Measurements from ENCODE around the gene C7orf57.

Gene C7orf57

GRCh38 chr7:48004032-48004431, 31.3 kb upstream of the C7orf57 start:
- H3K9ac ChIP-seq (ENCODE audit: low read depth in 1 of 2, low read length in 2 of 2) = no peak overlapping the region
- no peak overlapping the region for H3K27ac ChIP-seq (ENCODE audit: low read depth in 2 of 2, low read length in 2 of 2)
- H3K9me3 ChIP-seq (ENCODE audit: control insufficient read depth in 2 of 2, low read length in 2 of 2) = no peaks in the 10 kb centered on the region

GRCh38 chr7:48004638-48005037, 30.7 kb upstream of the C7orf57 start:
- Histone ChIP-seq H3K27me3 (ENCODE audit: control insufficient read depth in 2 of 2, insufficient read depth in 2 of 2, low read length in 2 of 2) (no peaks in the 10 kb centered on the region), H3K9me3 (ENCODE audit: control insufficient read depth in 2 of 2, low read length in 2 of 2) (no peaks in the 10 kb centered on the region), H3K4me1 (ENCODE audit: control insufficient read depth in 2 of 2, insufficient read depth in 2 of 2, low read length in 2 of 2) (no peaks in the 10 kb centered on the region), H3K9ac (ENCODE audit: low read depth in 1 of 2, low read length in 2 of 2) (no peak overlapping the region), H3K27ac (ENCODE audit: low read depth in 2 of 2, low read length in 2 of 2) (no peak overlapping the region), H3K4me3 (ENCODE audit: low read length in 2 of 2) (no peak overlapping the region), H3K36me3 (ENCODE audit: control insufficient read depth in 2 of 2, insufficient read depth in 2 of 2, low read length in 2 of 2) (no peaks in the 10 kb centered on the region)

More at GRCh38 chr7:48004032-48004431, 31.3 kb upstream of the C7orf57 start:
- Histone ChIP-seq H3K27me3 (ENCODE audit: control insufficient read depth in 2 of 2, insufficient read depth in 2 of 2, low read length in 2 of 2) (no peaks in the 10 kb centered on the region), H3K4me1 (ENCODE audit: control insufficient read depth in 2 of 2, insufficient read depth in 2 of 2, low read length in 2 of 2) (no peaks in the 10 kb centered on the region), H3K4me3 (ENCODE audit: low read length in 2 of 2) (no peak overlapping the region), H3K36me3 (ENCODE audit: control insufficient read depth in 2 of 2, insufficient read depth in 2 of 2, low read length in 2 of 2) (no peaks in the 10 kb centered on the region)

GRCh38 chr7:48006866-48007265, 28.5 kb upstream of the C7orf57 start:
- Histone ChIP-seq H3K9me3 (ENCODE audit: control insufficient read depth in 2 of 2, low read length in 2 of 2) (no peaks in the 10 kb centered on the region), H3K4me1 (ENCODE audit: control insufficient read depth in 2 of 2, insufficient read depth in 2 of 2, low read length in 2 of 2) (no peaks in the 10 kb centered on the region), H3K36me3 (ENCODE audit: control insufficient read depth in 2 of 2, insufficient read depth in 2 of 2, low read length in 2 of 2) (no peaks in the 10 kb centered on the region), H3K27ac (ENCODE audit: low read depth in 2 of 2, low read length in 2 of 2) (no peak overlapping the region), H3K9ac (ENCODE audit: low read depth in 1 of 2, low read length in 2 of 2) (no peak overlapping the region), H3K27me3 (ENCODE audit: control insufficient read depth in 2 of 2, insufficient read depth in 2 of 2, low read length in 2 of 2) (no peaks in the 10 kb centered on the region), H3K4me3 (ENCODE audit: low read length in 2 of 2) (no peak overlapping the region)

- H3K27ac ChIP-seq (ENCODE audit: low read depth in 2 of 2, low read length in 2 of 2) = no peak overlapping the region
- no peak overlapping the region for H3K4me3 ChIP-seq (ENCODE audit: low read length in 2 of 2)
- H3K4me1 ChIP-seq (ENCODE audit: control insufficient read depth in 2 of 2, insufficient read depth in 2 of 2, low read length in 2 of 2) = no peaks in the 10 kb centered on the region
- H3K27me3 ChIP-seq (ENCODE audit: control insufficient read depth in 2 of 2, insufficient read depth in 2 of 2, low read length in 2 of 2) = no peaks in the 10 kb centered on the region
- no peaks in the 10 kb centered on the region for H3K9me3 ChIP-seq (ENCODE audit: control insufficient read depth in 2 of 2, low read length in 2 of 2)
- H3K36me3 ChIP-seq (ENCODE audit: control insufficient read depth in 2 of 2, insufficient read depth in 2 of 2, low read length in 2 of 2) = no peaks in the 10 kb centered on the region
- no peak overlapping the region for H3K9ac ChIP-seq (ENCODE audit: low read depth in 1 of 2, low read length in 2 of 2)
Observed at GRCh38 chr7:48009257-48009656, 26.1 kb upstream of the C7orf57 start.

- Histone ChIP-seq H3K36me3 (ENCODE audit: control insufficient read depth in 2 of 2, insufficient read depth in 2 of 2, low read length in 2 of 2) (no peaks in the 10 kb centered on the region), H3K27ac (ENCODE audit: low read depth in 2 of 2, low read length in 2 of 2) (no peak overlapping the region), H3K9ac (ENCODE audit: low read depth in 1 of 2, low read length in 2 of 2) (no peak overlapping the region), H3K4me3 (ENCODE audit: low read length in 2 of 2) (no peak overlapping the region), H3K4me1 (ENCODE audit: control insufficient read depth in 2 of 2, insufficient read depth in 2 of 2, low read length in 2 of 2) (no peaks in the 10 kb centered on the region), H3K27me3 (ENCODE audit: control insufficient read depth in 2 of 2, insufficient read depth in 2 of 2, low read length in 2 of 2) (no peaks in the 10 kb centered on the region), H3K9me3 (ENCODE audit: control insufficient read depth in 2 of 2, low read length in 2 of 2) (no peaks in the 10 kb centered on the region)
Observed at GRCh38 chr7:48009954-48010353, 25.4 kb upstream of the C7orf57 start.

GRCh38 chr7:48011323-48011722, 24.0 kb upstream of the C7orf57 start:
- H3K27me3 ChIP-seq (ENCODE audit: control insufficient read depth in 2 of 2, insufficient read depth in 2 of 2, low read length in 2 of 2) = no peaks in the 10 kb centered on the region
- H3K27ac ChIP-seq (ENCODE audit: low read depth in 2 of 2, low read length in 2 of 2) = no peak overlapping the region
- no peaks in the 10 kb centered on the region for H3K4me1 ChIP-seq (ENCODE audit: control insufficient read depth in 2 of 2, insufficient read depth in 2 of 2, low read length in 2 of 2)
- H3K36me3 ChIP-seq (ENCODE audit: control insufficient read depth in 2 of 2, insufficient read depth in 2 of 2, low read length in 2 of 2) = no peaks in the 10 kb centered on the region
- H3K9me3 ChIP-seq (ENCODE audit: control insufficient read depth in 2 of 2, low read length in 2 of 2) = no peaks in the 10 kb centered on the region
- no peak overlapping the region for H3K4me3 ChIP-seq (ENCODE audit: low read length in 2 of 2)
- H3K9ac ChIP-seq (ENCODE audit: low read depth in 1 of 2, low read length in 2 of 2) = no peak overlapping the region

- H3K9me3 ChIP-seq (ENCODE audit: control insufficient read depth in 2 of 2, low read length in 2 of 2) = no peaks in the 10 kb centered on the region
- H3K4me3 ChIP-seq (ENCODE audit: low read length in 2 of 2) = no peak overlapping the region
- no peak overlapping the region for H3K27ac ChIP-seq (ENCODE audit: low read depth in 2 of 2, low read length in 2 of 2)
- no peaks in the 10 kb centered on the region for H3K27me3 ChIP-seq (ENCODE audit: control insufficient read depth in 2 of 2, insufficient read depth in 2 of 2, low read length in 2 of 2)
- H3K4me1 ChIP-seq (ENCODE audit: control insufficient read depth in 2 of 2, insufficient read depth in 2 of 2, low read length in 2 of 2) = no peaks in the 10 kb centered on the region
- no peak overlapping the region for H3K9ac ChIP-seq (ENCODE audit: low read depth in 1 of 2, low read length in 2 of 2)
- H3K36me3 ChIP-seq (ENCODE audit: control insufficient read depth in 2 of 2, insufficient read depth in 2 of 2, low read length in 2 of 2) = no peaks in the 10 kb centered on the region
Observed at GRCh38 chr7:48011951-48012350, 23.4 kb upstream of the C7orf57 start.

- H3K27me3 ChIP-seq (ENCODE audit: control insufficient read depth in 2 of 2, insufficient read depth in 2 of 2, low read length in 2 of 2) = no peaks in the 10 kb centered on the region
- no peak overlapping the region for H3K9ac ChIP-seq (ENCODE audit: low read depth in 1 of 2, low read length in 2 of 2)
- H3K9me3 ChIP-seq (ENCODE audit: control insufficient read depth in 2 of 2, low read length in 2 of 2) = no peaks in the 10 kb centered on the region
- H3K27ac ChIP-seq (ENCODE audit: low read depth in 2 of 2, low read length in 2 of 2) = no peak overlapping the region
- H3K4me1 ChIP-seq (ENCODE audit: control insufficient read depth in 2 of 2, insufficient read depth in 2 of 2, low read length in 2 of 2) = no peaks in the 10 kb centered on the region
- H3K4me3 ChIP-seq (ENCODE audit: low read length in 2 of 2) = no peak overlapping the region
- H3K36me3 ChIP-seq (ENCODE audit: control insufficient read depth in 2 of 2, insufficient read depth in 2 of 2, low read length in 2 of 2) = no peaks in the 10 kb centered on the region
Observed at GRCh38 chr7:48016641-48017040, 18.7 kb upstream of the C7orf57 start.

GRCh38 chr7:48017674-48018073, 17.7 kb upstream of the C7orf57 start:
- Histone ChIP-seq H3K36me3 (ENCODE audit: control insufficient read depth in 2 of 2, insufficient read depth in 2 of 2, low read length in 2 of 2) (no peaks in the 10 kb centered on the region), H3K27me3 (ENCODE audit: control insufficient read depth in 2 of 2, insufficient read depth in 2 of 2, low read length in 2 of 2) (no peaks in the 10 kb centered on the region), H3K9me3 (ENCODE audit: control insufficient read depth in 2 of 2, low read length in 2 of 2) (no peaks in the 10 kb centered on the region), H3K9ac (ENCODE audit: low read depth in 1 of 2, low read length in 2 of 2) (no peak overlapping the region), H3K4me1 (ENCODE audit: control insufficient read depth in 2 of 2, insufficient read depth in 2 of 2, low read length in 2 of 2) (no peaks in the 10 kb centered on the region), H3K4me3 (ENCODE audit: low read length in 2 of 2) (no peak overlapping the region), H3K27ac (ENCODE audit: low read depth in 2 of 2, low read length in 2 of 2) (no peak overlapping the region)

GRCh38 chr7:48025624-48026023, 9.7 kb upstream of the C7orf57 start:
- Histone ChIP-seq H3K9ac (ENCODE audit: low read depth in 1 of 2, low read length in 2 of 2) (no peak overlapping the region), H3K4me1 (ENCODE audit: control insufficient read depth in 2 of 2, insufficient read depth in 2 of 2, low read length in 2 of 2) (no peaks in the 10 kb centered on the region), H3K36me3 (ENCODE audit: control insufficient read depth in 2 of 2, insufficient read depth in 2 of 2, low read length in 2 of 2) (no peaks in the 10 kb centered on the region), H3K4me3 (ENCODE audit: low read length in 2 of 2) (no peak overlapping the region), H3K27ac (ENCODE audit: low read depth in 2 of 2, low read length in 2 of 2) (no peak overlapping the region), H3K27me3 (ENCODE audit: control insufficient read depth in 2 of 2, insufficient read depth in 2 of 2, low read length in 2 of 2) (no peaks in the 10 kb centered on the region), H3K9me3 (ENCODE audit: control insufficient read depth in 2 of 2, low read length in 2 of 2) (no peaks in the 10 kb centered on the region)

- Histone ChIP-seq H3K27me3 (ENCODE audit: control insufficient read depth in 2 of 2, insufficient read depth in 2 of 2, low read length in 2 of 2) (no peaks in the 10 kb centered on the region), H3K4me3 (ENCODE audit: low read length in 2 of 2) (no peak within 1 kb of the TSS), H3K4me1 (ENCODE audit: control insufficient read depth in 2 of 2, insufficient read depth in 2 of 2, low read length in 2 of 2) (no peaks in the 10 kb centered on the region), H3K9ac (ENCODE audit: low read depth in 1 of 2, low read length in 2 of 2) (no peak within 1 kb of the TSS), H3K9me3 (ENCODE audit: control insufficient read depth in 2 of 2, low read length in 2 of 2) (no peaks in the 10 kb centered on the region), H3K27ac (ENCODE audit: low read depth in 2 of 2, low read length in 2 of 2) (no peak within 1 kb of the TSS), H3K36me3 (ENCODE audit: control insufficient read depth in 2 of 2, insufficient read depth in 2 of 2, low read length in 2 of 2) (no peaks in the 10 kb centered on the region)
Observed at GRCh38 chr7:48028938-48029337, 6.4 kb upstream of the C7orf57 start, which contains the start of gene SUN3. Gene SUN3, minus strand, starts transcription at chr7:48029107. Its CDS starts 169 bp downstream, at chr7:48028938.

Data from mucosa of rectum (tissue), 2 donors.